Karpas-422 (cell line): Measurements from ENCODE around the gene GNG7. TPM values are rescaled to one million over a fixed set of nuclear protein-coding genes. Genes with fewer than 3 reads are reported as not detected.

Source experiments
- DNase-seq: peaks from one replicate; pipeline ENCODE4 v3.0.0-alpha.2; 2015
- H2AFZ ChIP-seq: fragments of 200-600 bp; sonication (generic); 2 replicates; pipeline ENCODE4 v1.6.1; 2014; ENCODE audit warnings: antibody characterized with exemption, low read length, mixed read lengths
- H3K27ac ChIP-seq: fragments of 200-600 bp; sonication (generic); 2 replicates; pipeline ENCODE4 v1.5.1; 2014; ENCODE audit warnings: mild to moderate bottlenecking, low read length, moderate library complexity
- H3K27me3 ChIP-seq: fragments of 200-600 bp; sonication (generic); 2 replicates; pipeline ENCODE4 v1.6.1; 2014; ENCODE audit warnings: low read length, mixed read lengths
- H3K36me3 ChIP-seq: fragments of 200-600 bp; sonication (generic); 2 replicates; pipeline ENCODE4 v1.6.1; 2014; ENCODE audit warnings: low read length, mixed read lengths; ENCODE audit not compliant: insufficient read depth
- H3K4me1 ChIP-seq: fragments of 200-600 bp; sonication (generic); 2 replicates; pipeline ENCODE4 v1.6.1; 2014; ENCODE audit warnings: mild to moderate bottlenecking, low read length, mixed read lengths
- H3K4me2 ChIP-seq: fragments of 200-600 bp; sonication (generic); 2 replicates; pipeline ENCODE4 v1.6.1; 2014; ENCODE audit warnings: low read length, low read depth, mild to moderate bottlenecking; ENCODE audit not compliant: poor library complexity, severe bottlenecking
- H3K4me3 ChIP-seq: fragments of 200-600 bp; sonication (generic); 2 replicates; pipeline ENCODE4 v1.5.1; 2014; ENCODE audit warnings: mild to moderate bottlenecking, antibody characterized with exemption, low read length, mixed read lengths
- H3K79me2 ChIP-seq: fragments of 200-600 bp; sonication (generic); 2 replicates; pipeline ENCODE4 v1.6.1; 2014; ENCODE audit warnings: mild to moderate bottlenecking, low read length, mixed read lengths
- H3K9ac ChIP-seq: fragments of 200-600 bp; sonication (generic); 2 replicates; pipeline ENCODE4 v1.6.0; 2014; ENCODE audit warnings: low read length
- H3K9me2 ChIP-seq: fragments of 200-600 bp; sonication (generic), shearing (Covaris generic); replicated peaks from 2 replicates; pipeline ENCODE4 v1.6.0; 2014; ENCODE audit warnings: mild to moderate bottlenecking, low read length, moderate library complexity; ENCODE audit not compliant: insufficient read depth
- H3K9me3 ChIP-seq: fragments of 300-700, 200-600 bp; sonication (generic); 2 replicates; pipeline ENCODE4 v1.6.1; 2014; ENCODE audit warnings: low read length, mixed read lengths
- H4K20me1 ChIP-seq: fragments of 200-600 bp; sonication (generic); 2 replicates; pipeline ENCODE4 v1.6.1; 2014; ENCODE audit warnings: mild to moderate bottlenecking, antibody characterized with exemption, low read length, low read depth; ENCODE audit not compliant: insufficient read depth
- total RNA-seq: library from RNA; depleted of rRNA; stranded (reverse); fragments of >200 nt; shearing (Covaris generic); gene quantifications from 2 replicates; pipeline ENCODE4 v1.2.3, GENCODE V29; 2014; ENCODE audit warnings: low replicate concordance

The GNG7 gene
- total RNA-seq, 1 experiment from 2014 or later, result 0.19 TPM

DNA sequence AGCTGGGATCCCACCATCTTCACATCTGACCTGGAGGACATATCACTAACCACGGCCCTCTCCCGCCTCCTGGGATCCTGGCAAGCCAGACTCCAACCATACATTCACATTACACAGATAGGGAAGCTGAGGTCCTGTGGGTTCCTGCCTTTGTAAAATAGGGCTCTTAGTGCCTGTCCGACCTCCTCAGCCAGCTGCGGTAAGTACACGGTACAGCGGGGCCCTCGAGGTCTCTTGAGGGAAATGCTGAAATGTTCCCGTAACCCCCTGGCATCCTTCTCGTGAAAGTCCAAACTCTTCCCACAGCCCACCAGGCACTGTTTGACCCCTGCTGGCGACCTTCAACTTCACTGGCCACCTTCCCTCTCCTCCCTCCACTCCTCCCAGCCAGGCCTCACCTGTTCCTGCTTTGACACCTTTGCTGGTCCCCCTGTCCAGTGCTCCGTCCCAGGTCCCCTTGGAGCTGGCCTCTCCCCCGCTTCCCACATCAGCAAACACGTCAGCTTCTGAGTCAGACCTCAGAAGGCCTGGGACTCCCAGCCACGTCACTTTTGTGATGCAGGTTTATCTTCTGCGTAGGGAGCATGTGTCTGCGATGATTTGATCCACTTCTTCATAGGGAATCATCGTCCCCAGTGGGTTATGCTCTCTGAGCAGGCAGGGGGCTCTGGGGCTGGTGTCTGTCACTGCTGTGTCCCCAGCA, 8.8 kb upstream of the GNG7 start:
- DNase-seq, result no peak
- Histone ChIP-seq H3K27me3 (no peaks in the 10 kb centered on the region), H3K9me3 (peaks cover 10% of the 10 kb centered on the region), H3K36me3 (no peaks in the 10 kb centered on the region), H3K79me2 (no peaks in the 10 kb centered on the region), H3K27ac (no peak overlapping the region), H3K4me3 (no peak overlapping the region), H3K9ac (no peak overlapping the region), H2AFZ (no peak overlapping the region), H3K9me2 (no peaks in the 10 kb centered on the region), H4K20me1 (no peaks in the 10 kb centered on the region), H3K4me2 (no peak overlapping the region), H3K4me1 (peaks cover 12% of the 10 kb centered on the region)

DNA sequence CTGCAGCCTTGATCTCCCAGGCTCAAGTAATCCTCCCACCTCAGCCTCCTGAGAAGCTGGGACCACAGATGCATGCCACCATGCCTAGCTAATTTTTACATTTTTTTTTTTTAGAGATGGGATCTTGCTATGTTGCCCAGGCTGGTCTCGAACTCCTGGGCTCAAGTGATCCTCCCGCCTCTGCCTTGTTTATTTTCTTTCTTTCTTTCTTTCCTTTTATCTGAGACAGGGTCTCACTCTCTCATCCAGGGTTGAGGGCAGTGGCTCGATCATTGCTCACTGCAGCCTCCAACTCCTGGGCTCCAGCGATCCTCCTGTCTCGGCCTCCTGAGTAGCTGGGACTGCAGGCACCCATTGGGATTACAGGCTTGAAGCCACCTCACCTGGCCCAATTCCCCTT, 3.8 kb upstream of the GNG7 start:
- Histone ChIP-seq H3K9me3 (no peaks in the 10 kb centered on the region), H3K9ac (no peak overlapping the region), H3K9me2 (no peaks in the 10 kb centered on the region), H3K27ac (no peak overlapping the region), H3K4me3 (no peak overlapping the region), H3K4me1 (peaks cover 11% of the 10 kb centered on the region), H2AFZ (no peak overlapping the region), H3K36me3 (no peaks in the 10 kb centered on the region), H3K4me2 (no peak overlapping the region), H3K27me3 (no peaks in the 10 kb centered on the region), H3K79me2 (no peaks in the 10 kb centered on the region), H4K20me1 (no peaks in the 10 kb centered on the region)
- no peak for DNase-seq

- H3K27me3 ChIP-seq, result no peaks in the 10 kb centered on the region
- H2AFZ ChIP-seq, result no peak overlapping the region
- H4K20me1 ChIP-seq, result no peaks in the 10 kb centered on the region
- no peaks in the 10 kb centered on the region for H3K9me2 ChIP-seq
- H3K9ac ChIP-seq, result no peak overlapping the region
- H3K36me3 ChIP-seq, result no peaks in the 10 kb centered on the region
- H3K4me3 ChIP-seq, result no peak overlapping the region
- no peak overlapping the region for H3K27ac ChIP-seq
- H3K79me2 ChIP-seq, result no peaks in the 10 kb centered on the region
- no peak overlapping the region for H3K4me2 ChIP-seq
- no peaks in the 10 kb centered on the region for H3K9me3 ChIP-seq
- H3K4me1 ChIP-seq, result peaks cover 3% of the 10 kb centered on the region
- DNase-seq, result no peak
Measured at GRCh38 chr19:2703691-2704216, 1.3 kb upstream of the GNG7 start.

DNA sequence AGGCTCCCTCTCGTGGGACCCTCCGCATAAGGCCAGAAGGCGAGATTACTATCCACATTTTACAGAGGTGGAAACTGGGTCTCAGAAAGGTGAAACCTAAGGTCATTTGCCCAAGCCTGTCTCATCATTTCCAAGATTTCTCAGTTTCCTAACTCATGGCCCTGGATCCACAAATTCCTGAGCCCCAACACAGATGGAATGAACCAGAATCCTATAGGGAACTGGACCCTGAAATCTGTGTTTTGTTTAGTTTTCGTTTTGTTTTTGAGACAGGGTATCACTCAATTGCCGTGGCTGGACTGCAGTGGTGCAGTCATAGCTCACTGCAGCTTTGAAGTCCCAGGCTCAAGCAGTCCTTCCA, 563 bp upstream of the GNG7 start:
- H3K27ac ChIP-seq, result no peak overlapping the region
- H3K4me1 ChIP-seq, result peaks cover 8% of the 10 kb centered on the region
- H3K9me2 ChIP-seq, result no peaks in the 10 kb centered on the region
- H3K4me2 ChIP-seq, result no peak overlapping the region
- DNase-seq, result no peak
- no peaks in the 10 kb centered on the region for H3K9me3 ChIP-seq
- no peaks in the 10 kb centered on the region for H3K36me3 ChIP-seq
- H2AFZ ChIP-seq, result no peak overlapping the region
- H3K27me3 ChIP-seq, result no peaks in the 10 kb centered on the region
- H4K20me1 ChIP-seq, result no peaks in the 10 kb centered on the region
- H3K9ac ChIP-seq, result no peak overlapping the region
- H3K4me3 ChIP-seq, result no peak overlapping the region
- no peaks in the 10 kb centered on the region for H3K79me2 ChIP-seq

GRCh38 chr19:2701361-2702169, 929 bp downstream of the GNG7 start:
- H3K4me1 ChIP-seq, result peaks cover 8% of the 10 kb centered on the region
- no peak overlapping the region for H3K27ac ChIP-seq
- H3K36me3 ChIP-seq, result no peaks in the 10 kb centered on the region
- H3K4me3 ChIP-seq, result no peak overlapping the region; the same call in 1 of the 2 replicates
- H2AFZ ChIP-seq, result no peak overlapping the region
- H3K4me2 ChIP-seq, result peak overlapping the region; percentile 58
- DNase-seq, result no peak
- H3K27me3 ChIP-seq, result no peaks in the 10 kb centered on the region
- H3K9me2 ChIP-seq, result no peaks in the 10 kb centered on the region
- no peaks in the 10 kb centered on the region for H3K79me2 ChIP-seq
- H4K20me1 ChIP-seq, result no peaks in the 10 kb centered on the region
- no peaks in the 10 kb centered on the region for H3K9me3 ChIP-seq
- peak overlapping the region; percentile 64; the same call in 1 of the 2 replicates for H3K9ac ChIP-seq

GRCh38 chr19:2700660-2701360, 1.7 kb downstream of the GNG7 start:
- Histone ChIP-seq H3K79me2 (no peaks in the 10 kb centered on the region), H4K20me1 (no peaks in the 10 kb centered on the region), H3K27me3 (no peaks in the 10 kb centered on the region), H3K36me3 (no peaks in the 10 kb centered on the region), H3K9me2 (no peaks in the 10 kb centered on the region), H3K9me3 (no peaks in the 10 kb centered on the region), H2AFZ (no peak overlapping the region), H3K27ac (no peak overlapping the region), H3K4me1 (peaks cover 8% of the 10 kb centered on the region), H3K4me2 (no peak overlapping the region), H3K4me3 (no peak overlapping the region), H3K9ac (no peak overlapping the region)
- DNase-seq, result no peak

GRCh38 chr19:2699413-2700140, 2.9 kb downstream of the GNG7 start:
- Histone ChIP-seq H3K9ac (no peak overlapping the region), H3K4me1 (peaks cover 8% of the 10 kb centered on the region), H3K4me3 (no peak overlapping the region)

More at GRCh38 chr19:2699413-2700140, 2.9 kb downstream of the GNG7 start:
- Histone ChIP-seq H3K9me2 (no peaks in the 10 kb centered on the region), H4K20me1 (no peaks in the 10 kb centered on the region), H3K4me2 (no peak overlapping the region), H3K79me2 (no peaks in the 10 kb centered on the region), H3K9me3 (no peaks in the 10 kb centered on the region), H3K27me3 (no peaks in the 10 kb centered on the region), H3K36me3 (no peaks in the 10 kb centered on the region), H2AFZ (no peak overlapping the region), H3K27ac (no peak overlapping the region)
- no peak for DNase-seq
